Cardiac septum (tissue), 1 donor: ENCODE data around the gene CDK18. TPM values are rescaled to one million over a fixed set of nuclear protein-coding genes. Genes with fewer than 3 reads are reported as not detected.

ENCODE experiments used
- DNase-seq: peaks from one replicate; pipeline ENCODE4 v3.0.0-alpha.2; 2020; ENCODE audit warnings: low spot score
- intact Hi-C: fragments of 100-400 bp; cut with DNase I; formaldehyde crosslinking; loops from one replicate; pipeline ENCODE4 v1.14.0; 2022
- long read RNA-seq: library from polyadenylated mRNA; unstranded; transcript quantifications from one replicate; pipeline ENCODE4 v2.0.0, GENCODE V29; 2021
- total RNA-seq: library from RNA; stranded (reverse); fragmentation: NEBNext Ultra II Directional; extraction: Animal tissue kit (Norgen Biotek cat#: 25700); gene quantifications from one replicate; pipeline ENCODE4 v1.2.1, GENCODE V29; 2021
- donor health status: DM: no; HTN: no; CAD: no.

CDK18 gene
- total RNA-seq: 195 TPM
- long read RNA-seq, transcript CDK18-203 (16 exons, 1,648 nt): minor isoform, 7 of 259 reads
- long read RNA-seq, transcript CDK18-201 (16 exons, 3,141 nt): major isoform, 12 of 259 reads
- long read RNA-seq, transcript CDK18-222 (14 exons, 3,756 nt): minor isoform, 6 of 259 reads
- long read RNA-seq, partial matches to known transcripts: 190 of 259 reads
- long read RNA-seq, other reads (novel, unspliced or antisense): 34 of 259 reads

GRCh38 chr1:205504311-205505075 lies at the start of gene CDK18:
TSS of gene CDK18 (plus strand) at chr1:205504669. CDS start at chr1:205523168, 18,499 bp downstream.
- peak; percentile 86 for DNase-seq
- intact Hi-C loops: no loop called here

- intact Hi-C loops: no loop called here
Measured at GRCh38 chr1:205454903-205455335, 49.5 kb upstream of the CDK18 start.

GRCh38 chr1:205455581-205456382 lies 48.7 kb upstream of the CDK18 start, which contains the start of gene BLACAT1:
TSS of gene BLACAT1 (minus strand) at chr1:205456045.
- no peak for DNase-seq
- intact Hi-C loops: no loop called here

More at GRCh38 chr1:205454903-205455335, 49.5 kb upstream of the CDK18 start:
- no peak for DNase-seq

- no peak for DNase-seq
- intact Hi-C loops: no loop called here
Measured at GRCh38 chr1:205456383-205456867, 48.0 kb upstream of the CDK18 start.

- no peak for DNase-seq
- intact Hi-C loops: no loop called here
Measured at GRCh38 chr1:205456868-205457745, 47.4 kb upstream of the CDK18 start.

- intact Hi-C loops: no loop called here
- no peak for DNase-seq
Measured at GRCh38 chr1:205458777-205459566, 45.5 kb upstream of the CDK18 start.

GRCh38 chr1:205465392-205465791 lies 39.1 kb upstream of the CDK18 start:
- DNase-seq: no peak
- intact Hi-C loops: no loop called here

GRCh38 chr1:205466595-205467220 lies 37.8 kb upstream of the CDK18 start:
- DNase-seq: no peak
- intact Hi-C loops: no loop called here

GRCh38 chr1:205470131-205470530 lies 34.3 kb upstream of the CDK18 start:
- intact Hi-C loops: no loop called here

GRCh38 chr1:205472737-205473441 lies 31.6 kb upstream of the CDK18 start:
- intact Hi-C loops: no loop called here

More at GRCh38 chr1:205470131-205470530, 34.3 kb upstream of the CDK18 start:
- DNase-seq: no peak

GRCh38 chr1:205473475-205473874 lies 31.0 kb upstream of the CDK18 start:
- no peak for DNase-seq
- intact Hi-C loops: no loop called here

More at GRCh38 chr1:205472737-205473441, 31.6 kb upstream of the CDK18 start:
- DNase-seq: no peak

GRCh38 chr1:205473966-205474365 lies 30.5 kb upstream of the CDK18 start:
- intact Hi-C loops: no loop called here
- DNase-seq: no peak

GRCh38 chr1:205474571-205474970 lies 29.9 kb upstream of the CDK18 start:
- DNase-seq: no peak

GRCh38 chr1:205475855-205476254 lies 28.6 kb upstream of the CDK18 start:
- DNase-seq: no peak
- intact Hi-C loops: loop anchor here (5.0 kb wide), 1 partner anchor 39 kb away; no protein-coding TSS in a partner anchor

More at GRCh38 chr1:205474571-205474970, 29.9 kb upstream of the CDK18 start:
- intact Hi-C loops: no loop called here

GRCh38 chr1:205476648-205477047 lies 27.8 kb upstream of the CDK18 start:
- DNase-seq: no peak
- intact Hi-C loops: loop anchor here (5.0 kb wide), 1 partner anchor 39 kb away; no protein-coding TSS in a partner anchor

GRCh38 chr1:205477121-205477758 lies 27.2 kb upstream of the CDK18 start:
- intact Hi-C loops: loop anchor here (5.0 kb wide), 1 partner anchor 40 kb away; no protein-coding TSS in a partner anchor
- no peak for DNase-seq
